Activated CD8-positive, alpha-beta memory T cell treated with anti-CD3 and anti-CD28 coated beads for 36 hours (primary cell): ENCODE results near the gene DDX6. TPM values are rescaled to one million over a fixed set of nuclear protein-coding genes. Genes with fewer than 3 reads are reported as not detected.
"Not testable (repeated sequence)": the region's sequence is repeated elsewhere in the genome, so short reads cannot be mapped to it uniquely, and the experiment has no call there.

Experiments used
- CTCF ChIA-PET: fragments of 350-600 bp; sonication (Branson Sonifier 250); formaldehyde crosslinking; loops from one replicate; lab custom pipeline; 2021; ENCODE audit warnings: antibody characterized with exemption; lab: Charles Lee
- POLR2A ChIA-PET: fragments of 350-600 bp; sonication (Branson Sonifier 250); formaldehyde crosslinking; loops from one replicate; lab custom pipeline; 2021; ENCODE audit warnings: antibody characterized with exemption; lab: Charles Lee
- total RNA-seq, 2 experiments: library from RNA; stranded (reverse); gene quantifications; one replicate each; pipeline ENCODE4 v1.2.3, GENCODE V29; 2021

Gene DDX6, protein sequence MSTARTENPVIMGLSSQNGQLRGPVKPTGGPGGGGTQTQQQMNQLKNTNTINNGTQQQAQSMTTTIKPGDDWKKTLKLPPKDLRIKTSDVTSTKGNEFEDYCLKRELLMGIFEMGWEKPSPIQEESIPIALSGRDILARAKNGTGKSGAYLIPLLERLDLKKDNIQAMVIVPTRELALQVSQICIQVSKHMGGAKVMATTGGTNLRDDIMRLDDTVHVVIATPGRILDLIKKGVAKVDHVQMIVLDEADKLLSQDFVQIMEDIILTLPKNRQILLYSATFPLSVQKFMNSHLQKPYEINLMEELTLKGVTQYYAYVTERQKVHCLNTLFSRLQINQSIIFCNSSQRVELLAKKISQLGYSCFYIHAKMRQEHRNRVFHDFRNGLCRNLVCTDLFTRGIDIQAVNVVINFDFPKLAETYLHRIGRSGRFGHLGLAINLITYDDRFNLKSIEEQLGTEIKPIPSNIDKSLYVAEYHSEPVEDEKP
- 100 to 1,000 TPM; 146 to 153 TPM for total RNA-seq

DNA sequence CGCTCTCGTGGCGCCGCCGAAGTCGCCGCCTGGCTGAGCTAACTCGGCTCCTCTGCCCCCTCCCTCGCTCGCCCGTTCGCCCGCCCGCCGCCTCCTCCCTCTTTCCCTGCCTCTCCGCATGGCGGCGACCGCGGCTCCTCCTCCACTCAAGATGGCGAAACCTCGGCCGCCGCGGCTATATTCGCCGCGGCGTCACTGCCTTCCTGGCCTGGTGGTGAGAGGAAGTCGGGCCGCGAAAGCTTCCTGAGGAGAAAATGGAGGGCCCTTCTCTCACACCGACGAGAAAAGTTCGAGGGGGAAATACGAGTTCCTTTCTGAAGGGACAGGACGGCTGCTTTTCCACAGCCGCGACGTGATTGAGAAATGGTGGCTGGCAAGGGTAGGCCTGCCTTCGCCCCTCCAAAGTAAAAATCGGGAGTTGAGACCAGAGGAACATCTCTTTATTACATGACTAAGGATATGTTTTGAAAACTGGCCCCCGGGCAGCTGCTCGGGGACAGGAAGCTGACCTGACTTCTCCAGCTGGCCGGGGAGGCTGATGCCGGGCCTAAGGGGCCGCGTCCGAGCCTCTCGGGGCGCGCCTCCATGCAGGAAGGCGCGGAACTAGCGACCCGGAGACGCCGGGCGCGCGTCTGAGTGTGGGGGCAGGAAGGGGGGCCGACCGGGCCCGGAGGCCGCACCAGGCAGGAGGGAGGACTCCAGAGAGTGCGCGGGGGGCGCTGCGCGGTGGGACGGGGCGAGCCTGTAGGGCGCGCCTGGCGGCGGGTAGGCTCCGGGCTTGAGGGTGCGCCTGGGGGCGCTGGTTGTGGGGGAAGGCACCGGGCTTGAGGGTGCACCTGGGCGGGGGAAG, at the start of gene DDX6:
DDX6 (minus strand) TSS at position 54 of the 850 bp plus-strand sequence. CDS start 4,913 bp downstream, outside the sequence.
- POLR2A ChIA-PET = interaction anchor here (0.6 to 4.4 kb wide), 20 partner anchors 31 to 547 kb away, joined by 3 to 58 read pairs (median 4); partner anchors contain the start of genes C2CD2L, CENATAC, CXCR5 and KMT2A
- CTCF ChIA-PET = interaction anchor here (0.8 to 5.1 kb wide), 12 partner anchors 77 to 225 kb away, joined by 3 to 33 read pairs (median 4); no protein-coding TSS in a partner anchor

DNA sequence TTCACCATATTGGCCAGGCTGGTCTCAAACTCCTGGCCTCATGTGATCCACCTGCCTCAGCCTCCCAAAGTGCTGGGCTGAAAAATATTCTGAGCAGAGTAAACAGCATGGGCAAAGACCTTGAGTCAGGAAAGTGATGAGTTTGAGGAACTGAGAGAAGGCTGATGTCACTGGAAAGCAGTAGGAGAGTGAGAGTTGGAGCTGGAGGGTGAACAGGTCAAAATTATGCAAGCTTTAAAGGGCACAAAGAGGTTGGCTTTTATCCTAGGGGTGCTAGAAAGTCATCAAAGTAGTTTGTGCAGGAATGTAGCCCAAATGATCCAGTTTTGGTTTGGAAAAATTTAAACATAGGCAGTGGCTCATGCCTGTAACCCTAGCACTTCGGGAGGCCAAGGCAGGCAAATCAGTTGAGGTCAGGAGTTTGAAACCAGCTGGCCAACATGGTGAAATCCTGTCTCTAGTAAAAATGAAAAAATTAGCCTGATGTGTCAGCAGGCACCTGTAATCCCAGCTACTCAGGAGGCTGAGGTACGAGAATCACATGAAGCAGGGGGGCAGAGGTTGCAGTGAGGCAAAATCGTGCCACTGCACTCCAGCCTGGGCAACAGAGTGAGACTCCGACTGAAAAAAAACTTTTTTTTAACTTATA, 48.1 kb upstream of the DDX6 start:
- POLR2A ChIA-PET = interaction anchor here (1.1 kb wide), 1 partner anchor 47 kb away, joined by 4 read pairs; no protein-coding TSS in a partner anchor
- CTCF ChIA-PET = no interaction called here

DNA sequence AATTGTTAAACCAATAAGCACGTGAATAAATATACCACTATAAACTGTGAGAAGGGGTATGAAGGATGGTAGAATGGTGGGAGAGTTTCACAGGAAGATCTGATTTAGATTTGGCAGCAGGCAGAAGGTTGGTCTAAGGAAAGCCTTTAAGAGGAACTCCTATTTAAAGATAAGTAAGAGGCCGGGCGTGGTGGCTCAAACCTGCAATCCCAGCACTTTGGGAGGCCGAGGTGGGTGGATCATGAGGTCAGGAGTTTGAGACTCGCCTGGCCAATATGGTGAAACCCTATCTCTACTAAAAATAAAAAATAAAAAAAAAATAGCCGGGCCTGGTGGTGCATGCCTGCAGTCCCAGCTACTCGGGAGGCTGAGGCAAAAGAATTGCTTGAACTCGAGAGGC, 46.9 kb upstream of the DDX6 start:
- CTCF ChIA-PET = no interaction called here
- POLR2A ChIA-PET = interaction anchor here (0.7 kb wide), 1 partner anchor 39 kb away, joined by 6 read pairs; no protein-coding TSS in a partner anchor

- ChIA-PET CTCF (interaction anchor here (1.2 to 2.1 kb wide), 2 partner anchors 12 to 42 kb away, joined by 3 to 5 read pairs; no protein-coding TSS in a partner anchor), POLR2A (interaction anchor here (1.0 kb wide), 1 partner anchor 42 kb away, joined by 4 read pairs; no protein-coding TSS in a partner anchor)
These were observed 43.6 kb upstream of the DDX6 start for GRCh38 chr11:118834427-118835028.

DNA sequence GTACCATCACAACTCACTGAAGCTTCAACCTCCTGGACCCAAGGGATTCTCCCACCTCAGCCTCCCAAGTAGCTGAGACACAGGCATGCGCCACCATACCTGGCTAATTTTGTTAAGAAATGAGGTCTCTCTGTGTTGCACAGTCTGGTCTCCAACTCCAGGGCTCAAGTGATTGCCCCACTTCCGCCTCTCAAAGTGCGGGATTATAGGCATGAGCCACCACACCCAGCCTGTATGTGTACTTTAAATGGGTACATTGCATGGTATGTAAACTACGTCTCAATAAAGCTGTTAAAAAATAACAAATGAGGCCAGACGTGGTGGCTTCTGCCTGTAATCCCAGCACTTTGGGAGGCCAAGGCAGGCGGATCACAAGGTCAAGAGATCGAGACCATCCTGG, 36.2 kb upstream of the DDX6 start:
- ChIA-PET POLR2A (no interaction called here), CTCF (interaction anchor here (1.5 kb wide), 1 partner anchor 50 kb away, joined by 3 read pairs; no protein-coding TSS in a partner anchor)

DNA sequence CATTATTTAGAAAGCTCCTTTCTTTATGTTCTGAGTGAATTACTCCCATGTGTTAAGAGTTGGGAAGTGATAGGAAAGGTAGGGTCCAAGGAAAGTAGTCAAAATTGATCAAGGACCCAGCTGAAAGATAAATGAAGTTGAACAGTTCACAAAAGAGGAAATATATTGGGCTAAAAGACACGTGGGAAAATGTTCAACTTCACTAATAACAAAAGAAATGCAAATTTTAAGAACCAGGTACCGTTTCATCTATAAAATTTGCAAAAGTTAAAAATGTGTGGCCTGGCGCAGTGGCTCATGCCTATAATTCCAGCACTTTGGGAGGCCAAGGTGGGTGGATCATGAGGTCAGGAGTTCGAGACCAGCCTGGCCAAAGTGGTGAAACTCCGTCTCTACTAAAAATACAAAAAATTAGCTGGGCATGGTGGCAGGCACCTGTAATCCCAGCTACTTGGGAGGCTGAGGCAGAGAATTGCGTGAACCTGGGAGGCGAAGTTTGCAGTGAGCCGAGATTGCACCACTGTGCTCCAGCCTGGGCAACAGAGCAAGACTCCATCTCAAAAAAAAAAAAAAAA, 32.1 kb upstream of the DDX6 start:
- CTCF ChIA-PET = interaction anchor here (0.6 to 0.7 kb wide), 2 partner anchors 12 to 14 kb away, joined by 3 read pairs; no protein-coding TSS in a partner anchor
- POLR2A ChIA-PET = not testable (repeated sequence)

DNA sequence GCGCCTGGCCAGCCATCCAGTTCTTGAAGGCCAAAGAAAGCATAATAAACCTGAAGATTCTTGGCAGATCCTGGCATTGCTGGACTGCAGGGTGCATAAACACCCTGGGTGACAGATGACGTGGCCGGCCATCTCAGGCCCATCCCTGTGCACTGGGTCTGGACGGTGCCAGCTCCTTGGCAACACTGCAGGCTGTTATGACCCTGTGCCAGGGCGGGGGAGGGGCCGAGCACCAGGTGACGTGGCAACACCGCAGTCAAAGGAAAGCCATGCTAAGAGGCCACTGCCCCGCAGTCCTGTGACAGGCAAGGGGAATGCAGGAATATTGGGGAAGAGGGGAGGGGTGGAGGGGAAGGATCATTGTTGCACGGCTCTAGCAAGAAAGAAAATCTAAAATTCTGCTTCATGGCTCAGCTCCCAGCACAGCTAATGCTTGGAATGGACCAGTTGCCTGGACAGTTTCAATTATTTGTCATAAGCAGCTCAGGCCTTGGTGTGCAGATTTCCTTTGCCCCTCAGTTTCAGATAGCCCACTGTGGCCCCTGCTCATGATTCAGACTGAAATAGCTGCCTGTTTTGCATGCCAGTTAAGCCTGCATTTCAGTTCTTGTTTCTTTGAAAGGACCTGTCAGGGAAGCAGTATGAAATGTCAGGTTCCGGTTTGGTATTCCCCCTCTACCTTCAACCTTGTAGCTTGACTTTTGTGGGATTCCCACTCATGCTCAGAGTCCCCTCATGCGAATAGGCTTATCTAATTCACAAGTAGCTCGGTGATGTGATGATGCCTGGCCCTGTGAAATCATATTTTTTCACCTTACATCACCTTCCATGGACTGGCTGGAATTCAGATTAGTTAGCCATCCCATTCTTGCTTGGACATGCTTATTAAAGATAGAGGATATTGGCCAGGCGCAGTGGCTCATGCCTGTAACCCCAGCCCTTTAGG, 29.7 kb upstream of the DDX6 start:
- CTCF ChIA-PET = interaction anchor here (1.5 kb wide), 1 partner anchor 63 kb away, joined by 3 read pairs; the partner anchor contains the start of gene CXCR5
- POLR2A ChIA-PET = interaction anchor here (0.7 kb wide), 1 partner anchor 49 kb away, joined by 3 read pairs; no protein-coding TSS in a partner anchor

DNA sequence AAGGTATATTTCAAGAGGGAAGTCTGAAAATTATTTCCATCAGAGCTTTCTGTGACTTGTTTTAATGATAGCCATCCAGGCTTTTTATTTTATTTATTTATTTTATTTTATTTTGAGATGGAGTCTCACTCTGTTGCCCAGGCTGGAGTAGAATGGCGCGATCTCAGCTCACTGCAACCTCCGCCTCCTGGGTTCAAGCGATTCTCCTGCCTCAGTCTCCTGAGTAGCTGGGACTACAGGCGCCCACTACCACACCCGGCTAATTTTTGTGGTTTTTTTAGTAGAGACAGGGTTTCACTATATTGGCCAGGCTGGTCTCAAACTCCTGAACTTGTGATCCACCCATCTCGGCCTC, 29.0 kb upstream of the DDX6 start:
- POLR2A ChIA-PET = not testable (repeated sequence)
- CTCF ChIA-PET = interaction anchor here (1.5 kb wide), 1 partner anchor 64 kb away, joined by 3 read pairs; the partner anchor contains the start of gene CXCR5

- CTCF ChIA-PET = interaction anchor here (0.7 to 1.5 kb wide), 2 partner anchors 58 to 64 kb away, joined by 3 read pairs; partner anchors contain the start of gene CXCR5
- POLR2A ChIA-PET = no interaction called here
These were observed 28.5 kb upstream of the DDX6 start for GRCh38 chr11:118819334-118820024.

- CTCF ChIA-PET = no interaction called here
- POLR2A ChIA-PET = no interaction called here
These were observed 27.2 kb upstream of the DDX6 start for GRCh38 chr11:118818130-118818529.

DNA sequence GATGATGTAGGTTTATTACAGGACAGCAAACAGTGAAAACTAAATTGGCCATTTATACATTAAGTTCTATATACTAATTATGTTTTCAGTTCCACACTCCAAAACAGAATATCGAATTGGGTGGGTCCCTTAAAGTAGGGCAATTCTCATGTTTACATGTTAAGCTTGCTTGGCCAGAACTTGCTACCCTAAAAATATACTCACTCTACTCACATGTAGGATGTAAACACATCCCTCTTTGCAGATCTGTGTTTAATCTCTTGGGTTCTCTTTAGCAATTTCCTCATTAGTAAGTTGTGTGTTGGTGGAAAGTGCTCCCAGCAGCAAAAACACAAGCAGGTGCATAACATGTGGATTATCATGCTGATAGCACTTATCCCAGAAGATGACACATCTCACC, 22.6 kb upstream of the DDX6 start:
- POLR2A ChIA-PET = no interaction called here

DNA sequence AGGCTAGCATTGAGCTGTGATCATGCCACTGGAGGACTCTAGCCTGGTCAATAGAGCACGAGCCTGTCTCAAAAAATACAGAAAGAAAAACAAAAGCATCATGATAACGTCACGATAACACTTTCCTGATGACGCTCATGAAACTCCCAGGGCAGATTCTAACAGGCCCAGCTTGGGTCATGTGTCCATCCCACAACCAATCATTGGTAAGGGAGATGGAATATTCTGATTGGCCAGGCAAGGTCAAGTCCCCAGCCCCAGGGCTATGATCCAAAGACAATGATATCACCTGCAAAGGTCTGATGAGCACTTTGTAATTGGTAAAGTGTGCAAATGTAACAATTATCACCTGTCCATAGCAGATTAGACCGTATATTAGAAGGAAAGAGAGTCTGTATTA, 21.5 kb upstream of the DDX6 start:
- CTCF ChIA-PET = no interaction called here
- POLR2A ChIA-PET = interaction anchor here (0.6 kb wide), 1 partner anchor 8 kb away, joined by 3 read pairs; no protein-coding TSS in a partner anchor

More for the DNA sequence above, 22.6 kb upstream of the DDX6 start:
- CTCF ChIA-PET = no interaction called here

DNA sequence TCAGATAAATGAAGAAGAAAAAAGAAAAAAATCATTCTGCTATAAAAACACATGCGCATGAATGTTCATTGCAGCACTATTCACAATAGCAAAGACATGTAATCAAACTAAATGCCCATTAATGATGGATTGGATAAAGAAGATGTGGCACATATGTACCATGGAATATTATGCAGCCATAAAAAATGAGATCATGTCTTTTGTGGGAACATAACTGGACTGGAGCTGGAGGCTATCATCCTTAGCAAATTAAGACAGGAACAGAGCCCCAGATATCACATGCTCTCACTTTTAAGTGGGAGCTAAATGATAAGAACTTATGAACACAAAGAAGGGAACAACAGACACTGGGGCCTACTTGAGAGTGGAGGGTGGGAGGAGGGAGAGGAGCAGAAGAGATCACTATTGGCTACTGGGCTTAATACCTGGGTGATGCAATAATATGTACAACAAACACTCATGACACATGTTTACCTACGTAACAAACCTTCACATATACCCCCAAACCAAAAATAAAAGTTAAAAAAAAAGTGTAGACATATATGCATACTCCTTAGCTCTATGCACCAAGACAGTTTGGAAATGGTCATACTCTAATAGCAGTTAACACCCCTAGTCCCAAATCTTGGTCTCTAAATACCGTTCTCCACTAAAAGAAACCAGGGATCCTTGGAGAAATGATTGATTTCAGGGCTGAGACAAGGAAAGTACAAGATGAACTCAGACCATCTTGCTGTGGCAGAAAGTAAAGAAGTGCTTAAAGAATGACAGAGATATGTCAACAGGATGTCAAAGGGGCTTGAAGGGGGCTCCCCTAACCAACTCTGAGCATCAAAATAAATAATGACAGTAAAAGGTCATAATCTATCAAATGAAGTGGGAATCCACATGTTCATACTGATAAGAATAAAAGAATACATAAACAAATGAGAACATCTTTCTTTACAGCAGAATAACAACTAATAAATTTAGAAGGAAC, 17.1 kb upstream of the DDX6 start:
- ChIA-PET CTCF (interaction anchor here (0.6 kb wide), 1 partner anchor 103 kb away, joined by 3 read pairs; no protein-coding TSS in a partner anchor), POLR2A (interaction anchor here (0.6 kb wide), 1 partner anchor 28 kb away, joined by 6 read pairs; no protein-coding TSS in a partner anchor)

GRCh38 chr11:118806400-118806799, 15.4 kb upstream of the DDX6 start:
- ChIA-PET POLR2A (no interaction called here), CTCF (no interaction called here)

DNA sequence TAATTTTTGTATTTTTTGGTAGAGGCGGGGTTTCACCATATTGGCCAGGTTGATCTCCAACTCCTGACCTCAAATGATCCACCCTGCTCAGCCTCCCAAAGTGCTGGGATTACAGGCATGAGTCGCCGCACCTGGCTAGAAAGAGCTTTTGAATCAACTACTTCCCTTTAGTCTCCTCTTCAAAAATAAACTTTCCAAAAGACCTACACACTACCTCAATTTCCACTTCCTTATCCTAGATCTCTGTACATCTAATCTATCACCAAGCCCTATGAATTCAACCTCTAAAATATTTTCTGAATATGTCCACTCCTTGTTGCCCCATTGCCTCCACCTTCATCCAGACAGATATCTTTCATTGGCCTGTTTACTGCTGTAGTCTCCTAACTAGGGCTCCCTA, 13.1 kb upstream of the DDX6 start:
- ChIA-PET POLR2A (interaction anchor here (0.6 kb wide), 2 partner anchors 9 to 323 kb away, joined by 3 to 7 read pairs; no protein-coding TSS in a partner anchor), CTCF (interaction anchor here (0.6 to 0.8 kb wide), 2 partner anchors 13 to 66 kb away, joined by 3 read pairs; no protein-coding TSS in a partner anchor)
